HepG2 (cell line): ENCODE results near the gene ZNF181. TPM values are rescaled to one million over a fixed set of nuclear protein-coding genes. Genes with fewer than 3 reads are reported as not detected.

ENCODE experiments used
- ARID5B ChIP-seq: IDR thresholded peaks from 2 replicates; pipeline ENCODE4 v1.4.0; 2020; ENCODE audit warnings: mild to moderate bottlenecking, missing genetic modification reagents
- BCL6 ChIP-seq: IDR thresholded peaks from 2 replicates; pipeline ENCODE4 v1.6.1; 2016; ENCODE audit warnings: missing genetic modification reagents, missing compliant biosample characterization
- ETV5 ChIP-seq: IDR thresholded peaks from 2 replicates; pipeline ENCODE4 v1.6.1; 2018; ENCODE audit warnings: missing biosample characterization, missing genetic modification reagents, inconsistent platforms, borderline replicate concordance
- FOXA1 ChIP-seq, 2 experiments: fragments of 450-650 bp in 1 of 2; sonication (generic) in 1 of 2; formaldehyde crosslinking in 1 of 2; IDR thresholded peaks; 2 replicates each; pipeline versions ENCODE4 v1.4.0 to v1.6.1; 2016 to 2020; ENCODE audit warnings: missing genetic modification reagents in 1 of 2
- FOXO1 ChIP-seq: sonication (generic); formaldehyde crosslinking; IDR thresholded peaks from 2 replicates; pipeline ENCODE4 v1.4.0; 2020; ENCODE audit warnings: missing genetic modification reagents
- FOXP4 ChIP-seq: sonication (generic); formaldehyde crosslinking; IDR thresholded peaks from 2 replicates; pipeline ENCODE4 v1.4.0; 2020; ENCODE audit warnings: missing genetic modification reagents
- GATAD2A ChIP-seq: IDR thresholded peaks from 2 replicates; pipeline ENCODE4 v1.6.1; 2016
- GFI1 ChIP-seq: sonication (generic); formaldehyde crosslinking; IDR thresholded peaks from 2 replicates; pipeline ENCODE4 v1.5.0; 2020; ENCODE audit warnings: missing genetic modification reagents, mild to moderate bottlenecking, borderline replicate concordance
- HNF1B ChIP-seq: sonication (generic); formaldehyde crosslinking; IDR thresholded peaks from 2 replicates; pipeline ENCODE4 v1.5.1; 2020; ENCODE audit warnings: mild to moderate bottlenecking, moderate library complexity, missing genetic modification reagents
- HNF4A ChIP-seq: sonication (generic); formaldehyde crosslinking; IDR thresholded peaks from 2 replicates; pipeline ENCODE4 v1.4.0; 2020; ENCODE audit warnings: missing genetic modification reagents
- IRF2 ChIP-seq: IDR thresholded peaks from 2 replicates; pipeline ENCODE4 v1.6.1; 2018; ENCODE audit warnings: missing genetic modification reagents, missing compliant biosample characterization
- MIER3 ChIP-seq: IDR thresholded peaks from 2 replicates; pipeline ENCODE4 v1.6.1; 2016; ENCODE audit warnings: missing compliant biosample characterization, borderline replicate concordance
- PHF21A ChIP-seq: sonication (generic); formaldehyde crosslinking; IDR thresholded peaks from 2 replicates; pipeline ENCODE4 v1.5.0; 2020; ENCODE audit warnings: mild to moderate bottlenecking, missing genetic modification reagents
- POGZ ChIP-seq: sonication (generic); formaldehyde crosslinking; IDR thresholded peaks from 2 replicates; pipeline ENCODE4 v1.4.0; 2020; ENCODE audit warnings: mild to moderate bottlenecking, missing genetic modification reagents
- SAP130 ChIP-seq: IDR thresholded peaks from 2 replicates; pipeline ENCODE4 v1.6.1; 2016; ENCODE audit warnings: low read depth
- TEAD3 ChIP-seq: optimal IDR thresholded peaks from 2 replicates; pipeline ENCODE3; 2016; ENCODE audit warnings: borderline replicate concordance
- THRA ChIP-seq: sonication (generic); formaldehyde crosslinking; IDR thresholded peaks from 2 replicates; pipeline ENCODE4 v1.4.0; 2020; ENCODE audit warnings: missing genetic modification reagents, borderline replicate concordance
- ZNF280D ChIP-seq: sonication (generic); formaldehyde crosslinking; IDR thresholded peaks from 2 replicates; pipeline ENCODE4 v1.5.1; 2020; ENCODE audit warnings: mild to moderate bottlenecking, missing genetic modification reagents
- polyA plus RNA-seq, 8 experiments: library from polyadenylated mRNA; depleted of rRNA in 3 of 8; stranded (reverse) in 7 of 8; unstranded in 1 of 8; fragments of >200 nt; fragmentation: Illumina TruSeq in 4 of 8; extraction: Trizol in 4 of 8; gene quantifications; 2 replicates each; pipeline versions ENCODE4 v1.2.1 to v1.2.3, GENCODE V29; 2011 to 2016; ENCODE audit warnings: low read depth in 4 of 8, missing spikeins in 1 of 8, mixed read lengths in 1 of 8; ENCODE audit not compliant: insufficient read depth in 1 of 8
- total RNA-seq, 5 experiments: library from RNA; depleted of rRNA; stranded (reverse); fragments of >200 nt; fragmentation: Illumina TruSeq; extraction: Trizol; gene quantifications; 2 replicates each; pipeline ENCODE4 v1.2.3, GENCODE V29; 2016; ENCODE audit warnings: low read depth in 1 of 5

Gene ZNF181
- total and polyA plus RNA-seq, 2 of the 13 experiments (the other 11 are each of a cell fraction or from before 2014, with no cell fraction given) = 10.6 to 15.5 TPM

GRCh38 chr19:34725400-34725799, 8.6 kb upstream of the ZNF181 start (continued):
- peak; percentile 48; the same call in 1 of the 2 replicates for TF ChIP-seq PHF21A
- peak; percentile 63; the same call in 1 of the 2 replicates for TF ChIP-seq THRA
- TF ChIP-seq ETV5 (CRISPR knock-in tag) = peak; percentile 95
- peak; percentile 77; the same call in 1 of the 2 replicates for TF ChIP-seq GFI1 (CRISPR knock-in tag)
- no peak for TF ChIP-seq MIER3 (CRISPR knock-in tag)
- TF ChIP-seq ZNF280D (CRISPR knock-in tag) = 0 out of 2 replicates have a peak, but pooled peaks have one; percentile 32
- TF ChIP-seq FOXO1 (CRISPR knock-in tag) = peak; percentile 38; the same call in 1 of the 2 replicates
- peak; percentile 84 for TF ChIP-seq BCL6 (CRISPR knock-in tag)
- TF ChIP-seq SAP130 (CRISPR knock-in tag) = peak; percentile 47; the same call in 1 of the 2 replicates
- peak; percentile 53 for TF ChIP-seq TEAD3 (CRISPR knock-in tag)
- peak; percentile 58; the same call in 1 of the 2 replicates for TF ChIP-seq HNF4A (CRISPR knock-in tag)
- TF ChIP-seq GATAD2A = peak; percentile 61
- peak; percentile 22; the same call in 1 of the 2 replicates for TF ChIP-seq FOXP4
- TF ChIP-seq IRF2 (CRISPR knock-in tag) = 0 out of 2 replicates have a peak, but pooled peaks have one; percentile 31
- peak; percentile 69 for TF ChIP-seq ARID5B (CRISPR knock-in tag)
- peak; percentile 48; the same call in 1 of the 2 replicates for TF ChIP-seq HNF1B
- peak; percentile 31; the same call in 1 of the 2 replicates for TF ChIP-seq POGZ (CRISPR knock-in tag)
- no peak for TF ChIP-seq FOXA1 (IDR thresholded peaks at IDR 0.05)
- TF ChIP-seq FOXA1 (CRISPR knock-in tag; IDR thresholded peaks at IDR 0.05) = 0 out of 2 replicates have a peak, but pooled peaks have one; percentile 28
